ENCODE data around the gene FEM1A. TPM values are rescaled to one million over a fixed set of nuclear protein-coding genes. Genes with fewer than 3 reads are reported as not detected.
"Not testable (repeated sequence)": the region's sequence is repeated elsewhere in the genome, so short reads cannot be mapped to it uniquely, and the experiment has no call there.

The FEM1A gene
- polyA plus RNA-seq, 3 donors: 2.0 to 2.1 (median 2.0) TPM

DNA sequence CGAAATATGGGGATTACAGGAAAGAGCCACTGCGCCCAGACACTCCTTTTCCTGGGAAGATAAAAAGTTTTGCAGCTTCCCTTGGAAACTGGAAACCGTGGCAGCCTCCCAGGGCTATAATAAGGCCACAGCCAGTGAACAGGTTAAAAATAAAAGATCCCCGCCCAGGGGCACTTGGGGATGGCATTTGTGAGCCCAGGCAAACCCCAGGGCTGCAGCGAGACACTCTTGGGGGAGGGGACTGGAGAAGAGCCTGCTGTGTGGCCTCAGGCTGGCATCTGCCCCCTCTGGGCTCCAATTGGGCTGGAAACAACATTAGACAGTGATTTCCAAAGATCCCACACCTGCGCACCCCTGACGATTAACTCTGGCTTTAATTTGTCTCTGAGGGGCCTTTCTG is 11.2 kb downstream of the FEM1A start:
- no peak for DNase-seq (ENCODE audit: extremely low read depth in 1 of 11, low read depth in 9 of 11, low spot score in 4 of 11)

DNA sequence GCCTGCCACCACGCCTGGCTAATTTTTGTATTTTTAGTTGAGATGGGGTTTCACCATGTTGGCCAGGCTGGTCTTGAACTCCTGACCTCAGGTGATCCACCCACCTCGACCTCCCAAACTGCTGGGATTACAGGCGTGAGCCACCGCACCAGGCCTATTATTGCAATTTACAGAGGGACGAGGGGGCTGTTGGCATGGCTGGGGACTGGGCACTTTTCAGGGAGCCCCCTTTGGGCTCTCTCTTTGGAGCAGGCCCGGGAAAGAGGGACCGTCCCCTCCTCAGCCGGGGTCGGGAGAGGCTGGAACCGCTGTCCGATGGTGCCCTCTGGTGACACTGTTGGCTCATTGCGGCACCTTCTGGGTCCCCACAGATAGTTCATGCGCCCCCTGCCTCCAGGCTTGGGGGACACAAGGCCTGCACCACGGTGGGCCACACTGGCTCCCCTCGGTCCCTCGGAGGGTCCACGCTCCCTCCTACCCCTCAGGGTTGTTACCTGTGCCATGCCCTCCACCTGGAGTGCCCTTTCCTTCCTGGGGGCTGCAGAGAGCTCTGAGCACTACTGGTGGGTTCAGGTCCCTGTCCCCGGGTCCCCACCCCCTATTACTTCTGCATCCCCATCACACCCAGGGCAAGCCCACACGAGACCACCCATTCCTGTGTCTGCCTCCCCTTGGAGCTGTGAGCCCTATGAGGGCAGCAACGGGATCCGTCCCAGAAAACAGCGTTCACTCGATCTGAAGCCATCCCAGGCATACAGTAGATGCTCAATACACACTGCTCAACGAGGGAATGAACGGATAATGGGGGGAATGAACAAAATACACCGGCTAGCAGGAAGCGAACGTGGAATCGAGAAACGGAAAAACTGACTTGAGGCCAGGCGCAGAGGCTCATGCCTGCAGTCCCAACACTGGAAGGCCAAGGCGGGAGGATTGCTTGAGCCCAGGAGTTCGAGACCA is 12.5 kb downstream of the FEM1A start:
- peak in 3 of 11 donors; percentile 44 to 48 (median 45) for DNase-seq (ENCODE audit: extremely low read depth in 1 of 11, low read depth in 9 of 11, low spot score in 4 of 11)

DNA sequence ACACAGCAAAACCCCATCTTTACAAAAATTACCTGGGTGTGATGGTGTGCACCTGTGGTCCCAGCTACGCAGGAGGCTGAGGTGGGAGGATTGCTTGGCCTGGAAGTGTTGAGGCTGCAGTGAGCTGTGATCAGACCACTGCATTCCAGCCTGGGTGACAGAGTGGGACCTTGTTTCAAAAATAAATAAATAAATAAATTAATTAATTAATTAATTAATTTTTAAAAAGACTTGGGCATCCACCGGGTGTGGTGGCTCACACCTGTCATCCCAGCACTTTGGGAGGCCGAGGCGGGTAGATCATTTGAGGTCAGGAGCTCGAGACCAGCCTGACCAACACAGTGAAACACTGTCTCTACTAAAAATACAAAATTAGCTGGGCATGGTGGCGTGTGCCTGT is 13.6 kb downstream of the FEM1A start:
- DNase-seq (ENCODE audit: extremely low read depth in 1 of 11, low read depth in 9 of 11, low spot score in 4 of 11): not testable (repeated sequence)

DNA sequence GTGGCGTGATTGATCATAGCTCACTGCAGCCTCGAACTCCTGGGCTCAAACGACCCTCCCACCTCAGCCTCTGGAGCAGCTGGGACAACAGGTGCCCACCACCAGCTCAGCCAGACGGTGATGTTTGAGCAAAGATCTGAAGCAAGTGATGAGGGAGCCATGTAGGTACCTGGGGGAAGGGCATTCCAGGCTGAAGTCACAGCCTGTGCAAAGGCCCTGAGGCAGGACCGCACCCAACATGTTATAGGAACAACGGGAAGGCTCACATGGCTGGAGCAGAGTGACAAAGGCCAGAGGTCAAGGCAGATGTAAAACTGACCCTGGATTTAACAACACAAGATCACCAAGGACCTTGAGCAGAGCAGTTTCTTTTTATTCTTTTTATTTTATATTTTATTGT is 14.8 kb downstream of the FEM1A start:
- DNase-seq (ENCODE audit: extremely low read depth in 1 of 11, low read depth in 9 of 11, low spot score in 4 of 11): no peak

DNA sequence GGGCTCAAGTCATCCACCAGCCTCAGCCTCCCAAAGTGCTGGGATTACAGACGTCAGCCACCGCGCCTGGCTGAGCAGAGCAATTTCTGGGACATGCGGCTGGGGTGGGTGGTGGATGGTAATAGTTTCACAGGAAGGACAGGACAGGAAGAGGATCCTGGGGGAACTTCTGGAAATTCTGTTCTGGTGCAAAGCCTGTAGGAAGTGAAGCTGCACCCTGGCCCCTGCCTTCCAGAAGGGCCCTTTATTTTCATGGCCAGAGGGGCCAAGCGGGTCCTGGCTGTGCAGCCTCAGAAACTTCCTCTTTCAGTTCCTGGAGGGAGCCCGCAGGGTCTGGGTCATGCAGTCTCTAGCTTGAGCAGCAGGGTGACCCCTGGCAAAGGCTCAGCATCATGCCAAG is 15.7 kb downstream of the FEM1A start:
- no peak for DNase-seq (ENCODE audit: extremely low read depth in 1 of 11, low read depth in 9 of 11, low spot score in 4 of 11)

DNA sequence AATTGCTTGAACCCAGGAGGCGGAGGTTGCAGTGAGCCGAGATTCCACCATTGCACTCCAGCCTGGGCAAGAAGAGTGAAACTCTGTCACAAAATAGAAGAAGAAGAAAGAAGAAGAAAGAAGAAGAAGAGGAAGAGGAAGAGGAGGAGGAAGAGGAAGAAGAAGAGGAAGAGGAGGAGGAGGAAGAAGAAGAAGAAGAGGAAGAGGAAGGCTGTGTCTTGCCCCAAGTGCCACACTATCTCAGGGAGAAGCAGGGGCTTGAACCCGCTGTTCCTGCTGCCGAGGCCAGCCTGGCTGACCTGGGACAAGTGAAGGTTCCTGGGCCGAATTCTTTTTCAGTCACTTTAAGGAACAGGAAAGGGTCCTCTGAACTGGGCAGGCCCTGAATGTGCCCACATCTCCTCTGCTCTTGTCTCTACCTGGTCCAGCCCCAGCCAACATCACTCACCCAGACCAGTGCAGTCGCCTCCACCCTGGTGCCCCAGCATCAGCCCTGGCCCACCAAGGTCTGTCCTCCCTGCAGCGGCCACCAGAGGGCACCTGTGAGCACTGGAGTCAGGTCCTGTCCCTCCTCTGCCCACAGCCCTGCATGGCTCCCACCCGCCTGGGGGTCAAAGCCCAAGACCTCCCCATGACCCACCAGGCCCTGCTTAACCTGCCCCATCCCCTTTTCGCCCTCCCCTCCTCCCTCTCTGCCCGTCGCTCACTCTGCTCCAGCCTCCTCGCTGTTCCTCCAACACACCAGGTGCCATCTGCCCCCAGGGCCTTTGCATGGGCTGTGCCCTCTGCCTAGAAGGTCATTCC is 20.0 kb downstream of the FEM1A start:
- DNase-seq (ENCODE audit: extremely low read depth in 1 of 11, low read depth in 9 of 11, low spot score in 4 of 11): no peak

DNA sequence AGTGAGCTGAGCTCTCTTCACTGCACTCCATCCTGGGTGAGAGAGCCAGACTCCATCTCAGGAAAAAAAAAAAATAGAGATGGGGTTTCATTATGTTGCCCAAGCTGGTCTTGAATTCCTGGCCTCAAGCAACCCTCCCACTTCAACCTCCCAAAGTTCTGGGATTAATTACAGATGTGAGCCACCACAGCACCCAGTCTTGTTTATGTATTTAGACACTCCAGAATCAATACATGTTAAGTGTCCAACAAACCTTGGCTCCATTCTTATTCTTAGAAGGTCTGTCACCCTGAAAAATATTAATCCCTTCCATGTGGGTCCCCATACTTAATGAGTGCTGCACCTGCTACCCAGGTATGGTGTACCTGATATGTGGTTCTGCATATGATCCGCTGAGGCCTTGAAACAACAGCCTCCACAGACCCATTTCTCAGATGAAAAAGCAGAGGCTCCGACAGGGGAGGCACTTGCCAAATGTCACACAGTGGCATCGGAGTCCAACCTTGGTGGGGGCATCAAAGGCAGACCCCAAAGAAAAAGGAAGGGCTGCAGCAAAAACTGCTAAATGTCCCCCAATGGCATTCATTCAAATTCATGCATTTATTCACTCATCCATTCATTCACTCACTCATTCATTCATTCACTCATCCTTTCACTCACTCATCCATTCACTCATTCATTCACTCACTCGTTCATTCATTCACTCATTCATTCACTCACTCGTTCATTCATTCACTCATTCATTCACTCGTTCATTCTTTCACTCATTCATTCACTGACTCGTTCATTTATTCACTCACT is 23.3 kb downstream of the FEM1A start:
- no peak for DNase-seq (ENCODE audit: extremely low read depth in 1 of 11, low read depth in 9 of 11, low spot score in 4 of 11)

DNA sequence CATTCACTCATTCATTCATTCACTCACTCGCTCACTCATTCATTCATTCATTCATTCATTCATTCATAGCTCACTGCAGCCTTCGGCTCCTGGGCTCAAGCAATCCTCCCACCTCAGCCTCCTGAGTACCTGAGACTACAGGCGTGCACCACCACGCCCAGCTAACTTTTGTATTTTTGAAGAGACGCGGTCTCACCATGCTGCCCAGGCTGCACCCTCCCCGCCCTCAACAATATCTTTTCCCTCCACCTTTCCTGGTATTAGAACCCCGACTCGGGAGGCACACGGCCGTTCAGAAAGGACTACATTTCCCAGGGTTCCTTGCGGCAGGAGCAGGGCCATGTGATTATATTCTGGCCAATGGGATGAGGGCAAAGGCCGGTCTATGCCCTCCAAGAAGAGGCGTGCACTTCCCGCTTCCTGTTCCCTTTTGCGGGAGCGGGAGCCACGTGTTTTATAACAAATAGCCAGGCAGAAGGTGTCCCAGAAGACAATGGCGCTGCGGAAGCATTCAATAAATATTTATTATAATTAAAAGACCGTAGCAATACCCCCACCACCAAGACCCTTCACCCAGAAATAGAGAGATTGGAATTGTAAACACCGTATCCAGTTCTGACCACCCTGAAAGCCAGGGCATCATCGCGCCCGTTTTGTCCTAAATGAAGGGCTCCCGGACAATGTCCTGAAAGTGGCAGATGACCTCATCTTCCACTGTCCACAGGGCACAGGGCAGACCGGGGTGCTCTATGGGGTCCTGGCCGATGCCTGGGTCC is 24.1 kb downstream of the FEM1A start:
- peak in 9 of 11 donors; percentile 78 to 93 (median 86) for DNase-seq (ENCODE audit: extremely low read depth in 1 of 11, low read depth in 9 of 11, low spot score in 4 of 11)

DNA sequence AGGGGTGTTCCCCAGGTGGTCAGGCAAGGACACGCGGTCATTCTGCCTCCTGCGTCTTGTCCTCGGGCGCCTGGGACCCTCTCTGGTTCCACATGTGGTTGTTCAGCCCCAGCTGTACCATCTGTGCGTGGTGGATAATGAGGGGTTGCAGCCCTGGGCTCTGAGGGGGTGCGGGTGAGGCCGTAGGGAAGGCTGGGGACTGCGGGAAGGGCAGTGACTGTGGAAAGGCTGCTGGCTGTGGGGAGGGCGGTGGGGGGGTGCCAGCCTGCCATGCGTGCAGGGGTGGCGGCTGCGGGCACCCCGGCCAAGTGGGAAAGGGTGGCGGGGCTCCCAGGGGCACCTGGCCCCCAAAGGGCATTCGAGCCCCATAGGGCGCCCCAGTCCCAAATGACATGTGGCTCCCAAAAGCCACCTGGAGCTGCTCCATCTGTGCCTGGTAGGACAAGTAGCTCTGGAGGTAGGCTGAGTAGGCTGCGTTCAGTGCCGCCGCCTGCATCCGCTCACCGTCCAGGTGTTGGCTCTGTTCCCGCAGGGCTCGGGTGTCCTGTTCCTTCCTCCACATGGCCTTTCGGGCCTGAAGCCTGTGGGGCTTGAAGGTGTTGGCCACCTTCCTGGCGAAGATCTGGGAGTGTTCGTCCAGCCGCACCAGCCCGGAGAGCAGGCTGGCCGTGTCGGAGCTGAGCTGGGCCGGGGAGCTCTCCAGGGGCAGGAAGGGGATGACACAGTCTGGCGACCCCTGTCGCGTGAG is 24.8 kb downstream of the FEM1A start:
- DNase-seq (ENCODE audit: extremely low read depth in 1 of 11, low read depth in 9 of 11, low spot score in 4 of 11): no peak

DNA sequence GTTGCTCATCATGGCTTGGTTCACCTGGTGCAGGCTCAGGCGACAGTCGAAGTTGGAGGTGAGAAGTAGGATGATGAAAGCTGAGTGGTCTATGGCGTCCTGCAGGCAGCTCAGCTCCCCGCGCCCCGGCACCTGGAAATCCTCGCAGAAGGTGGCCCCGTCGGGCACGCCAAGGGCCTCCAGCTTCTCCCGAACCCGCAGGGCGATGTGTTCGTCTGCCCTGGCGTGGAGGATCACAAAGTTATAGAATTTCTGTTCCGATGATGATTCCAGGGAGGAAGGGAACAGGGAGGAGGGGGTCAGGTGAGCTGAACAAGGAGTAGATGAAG is 25.4 kb downstream of the FEM1A start:
- DNase-seq (ENCODE audit: extremely low read depth in 1 of 11, low read depth in 9 of 11, low spot score in 4 of 11): no peak

DNA sequence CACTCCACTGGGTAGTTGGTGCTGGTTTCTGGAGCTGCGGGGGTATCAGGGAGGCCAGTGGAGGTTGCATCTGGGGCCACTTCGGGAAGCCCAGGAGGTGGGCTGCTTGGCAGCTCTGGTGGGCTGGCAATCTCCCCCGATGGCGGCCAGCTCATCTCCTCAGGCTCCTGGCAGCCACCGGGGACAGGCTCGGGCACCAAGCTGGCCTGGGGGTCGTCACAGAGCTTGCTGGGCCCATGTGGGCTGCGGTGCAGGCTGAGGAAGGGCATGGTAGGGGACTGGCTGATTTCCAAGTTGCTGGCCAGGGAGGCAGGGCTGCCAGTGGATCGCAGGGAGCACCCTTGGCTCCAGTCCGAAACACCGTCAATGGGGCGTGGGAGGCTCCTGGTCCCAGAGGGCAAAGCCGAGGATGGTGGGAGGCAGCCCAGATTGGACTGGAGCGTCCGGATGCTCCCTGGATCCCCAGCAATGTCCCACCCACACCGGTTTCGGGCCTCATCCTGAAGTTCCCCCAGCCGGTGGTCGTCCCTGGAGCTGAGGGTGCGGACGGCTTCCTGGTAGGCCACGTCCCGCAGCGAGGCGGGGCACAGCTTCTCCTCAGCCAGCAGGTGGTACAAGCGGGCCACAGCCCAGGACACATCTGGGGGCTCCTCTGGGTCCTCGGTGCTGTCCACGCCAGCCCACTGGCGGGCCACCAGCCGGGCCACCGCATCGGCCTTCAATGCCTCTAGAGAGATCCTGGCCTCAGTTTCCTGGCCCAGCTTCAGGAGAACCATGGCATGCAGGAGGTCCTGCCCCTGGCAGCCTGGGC is 26.1 kb downstream of the FEM1A start:
- DNase-seq (ENCODE audit: extremely low read depth in 1 of 11, low read depth in 9 of 11, low spot score in 4 of 11): no peak

DNA sequence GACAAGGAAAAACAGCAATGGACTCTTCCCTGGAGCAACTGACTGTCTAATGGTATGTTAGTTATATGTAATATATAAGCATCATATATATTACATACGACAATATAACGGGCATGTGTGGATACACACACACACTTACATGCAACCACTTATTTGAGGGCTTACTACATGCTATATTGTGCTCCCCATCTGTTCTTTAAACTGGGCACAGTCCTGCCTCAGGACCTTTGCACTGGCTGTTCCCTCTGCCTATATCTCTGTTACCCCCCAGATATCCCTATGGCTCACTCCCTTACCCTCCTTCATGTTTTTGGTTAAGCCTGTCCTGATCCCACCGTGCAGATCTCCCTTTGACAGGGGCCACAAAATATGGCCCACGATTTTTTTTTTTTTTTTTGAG is 29.7 kb downstream of the FEM1A start:
- no peak for DNase-seq (ENCODE audit: extremely low read depth in 1 of 11, low read depth in 9 of 11, low spot score in 4 of 11)

DNA sequence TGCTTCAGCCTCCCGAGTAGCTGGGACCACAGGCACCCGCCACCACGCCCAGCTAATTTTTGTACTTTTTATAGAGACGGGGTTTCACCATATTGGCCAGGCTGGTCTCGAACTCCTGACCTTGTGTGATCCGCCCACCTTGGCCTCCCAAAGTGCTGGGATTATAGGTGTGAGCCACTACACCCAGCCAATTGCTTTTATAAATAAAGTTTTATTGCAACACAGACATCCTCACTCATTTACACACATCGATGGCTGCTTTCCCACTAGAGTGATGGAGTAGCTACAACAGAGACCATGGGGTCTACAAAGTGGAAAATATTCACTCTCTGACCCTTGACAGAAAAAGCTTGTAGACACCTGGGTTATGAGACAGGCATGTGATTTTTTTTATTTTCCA is 30.8 kb downstream of the FEM1A start:
- DNase-seq (ENCODE audit: extremely low read depth in 1 of 11, low read depth in 9 of 11, low spot score in 4 of 11): not testable (repeated sequence)

DNA sequence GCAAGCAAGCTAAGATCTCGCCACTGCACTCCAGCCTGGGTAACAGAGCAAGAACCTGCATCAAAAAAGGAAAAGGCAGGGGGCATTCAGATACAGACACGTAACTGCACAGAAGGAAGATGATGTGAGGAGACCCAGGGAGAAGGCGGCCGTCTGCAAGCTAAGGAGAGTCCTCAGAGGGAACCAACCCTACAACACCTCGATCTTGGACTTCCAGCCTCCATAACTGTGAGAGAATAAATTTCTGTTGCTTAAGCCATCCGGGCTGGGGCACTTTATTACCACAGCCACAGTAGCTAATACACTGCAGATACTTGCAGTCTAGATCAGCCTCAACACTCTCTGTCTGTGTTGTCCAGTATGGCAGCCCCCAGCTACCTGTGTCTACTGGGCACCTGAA is 32.0 kb downstream of the FEM1A start:
- no peak for DNase-seq (ENCODE audit: extremely low read depth in 1 of 11, low read depth in 9 of 11, low spot score in 4 of 11)

DNA sequence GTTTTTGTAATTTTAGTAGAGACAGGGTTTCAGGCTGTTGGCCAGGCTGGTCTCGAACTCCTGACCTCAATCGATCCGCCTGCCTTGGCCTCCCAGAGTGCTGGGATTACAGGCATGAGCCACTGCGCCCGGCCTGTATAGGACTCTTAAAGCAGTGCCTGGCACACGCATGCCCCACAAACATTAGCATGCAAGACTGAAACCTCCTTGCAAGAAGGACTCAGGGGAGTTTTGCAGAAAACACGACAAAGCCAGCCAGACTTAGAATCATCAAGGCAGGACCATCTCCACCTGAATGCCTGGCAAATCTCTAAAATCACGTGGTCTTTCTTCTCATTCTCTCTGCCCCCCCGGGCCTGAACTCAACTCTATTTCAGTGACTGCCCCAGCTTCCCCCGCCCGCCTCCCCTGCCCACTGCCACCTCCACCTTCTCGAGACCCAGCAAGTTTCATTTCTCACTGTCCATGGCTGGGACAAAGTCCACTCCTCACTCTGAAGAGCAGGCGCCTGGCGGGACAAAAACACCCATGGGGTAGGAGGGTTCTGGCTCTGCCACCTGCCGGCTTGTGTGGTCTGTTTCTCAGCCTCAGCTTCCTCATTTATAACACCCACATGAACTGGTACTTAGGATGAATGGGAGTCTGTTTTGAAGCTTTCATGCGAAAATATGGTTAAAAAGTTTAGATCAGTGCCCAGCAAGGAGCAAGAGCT is 37.6 kb downstream of the FEM1A start:
- peak in 1 of 11 donors; percentile 58 for DNase-seq (ENCODE audit: extremely low read depth in 1 of 11, low read depth in 9 of 11, low spot score in 4 of 11)

DNA sequence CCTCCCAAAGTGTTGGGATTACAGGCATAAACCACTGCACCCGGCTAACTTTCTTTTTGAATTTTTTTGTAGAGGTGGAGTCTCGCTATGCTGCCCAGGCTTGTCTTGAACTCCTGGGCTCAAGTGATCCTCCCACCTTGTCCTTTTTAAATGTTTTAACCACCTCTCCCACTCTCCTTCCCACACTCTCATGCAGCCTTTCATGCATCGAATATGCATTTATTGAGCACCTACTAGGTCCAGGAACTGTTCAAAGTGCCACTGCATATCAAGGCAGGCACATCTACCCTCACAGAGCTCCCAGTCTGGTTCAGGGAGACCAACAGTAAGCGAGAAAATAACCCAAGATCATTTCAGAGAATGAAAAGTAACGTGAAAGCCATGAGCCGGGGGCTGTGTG is 38.8 kb downstream of the FEM1A start:
- DNase-seq (ENCODE audit: extremely low read depth in 1 of 11, low read depth in 9 of 11, low spot score in 4 of 11): no peak
